CD4-positive, alpha-beta T cell treated with Interleukin-15 for 1 hour (primary cell): Measurements from ENCODE around the gene PRRG2.

Experiments used
- DNase-seq: peaks from one replicate; pipeline ENCODE4 v3.0.0-alpha.2; 2020

PRRG2 gene

GRCh38 chr19:49557641-49558325, 23.3 kb upstream of the PRRG2 start:
- DNase-seq, result no peak

- DNase-seq, result no peak
Measured at GRCh38 chr19:49558591-49558990, 22.5 kb upstream of the PRRG2 start.

- no peak for DNase-seq
Measured at GRCh38 chr19:49559443-49559842, 21.7 kb upstream of the PRRG2 start.

- DNase-seq, result no peak
Measured at GRCh38 chr19:49559928-49560327, 21.2 kb upstream of the PRRG2 start.

GRCh38 chr19:49560358-49560900, 20.7 kb upstream of the PRRG2 start:
- DNase-seq, result no peak

- peak; percentile 23 for DNase-seq
Measured at GRCh38 chr19:49564616-49565045, 16.5 kb upstream of the PRRG2 start.

GRCh38 chr19:49565261-49565660, 15.9 kb upstream of the PRRG2 start:
- DNase-seq, result no peak

GRCh38 chr19:49566302-49566701, 14.8 kb upstream of the PRRG2 start:
- DNase-seq, result no peak

GRCh38 chr19:49567861-49568441, 13.2 kb upstream of the PRRG2 start:
- peak; percentile 82 for DNase-seq

GRCh38 chr19:49570138-49570856, 10.8 kb upstream of the PRRG2 start:
- peak; percentile 77 for DNase-seq

GRCh38 chr19:49570997-49571676, 10.0 kb upstream of the PRRG2 start:
- DNase-seq, result peak; percentile 46

GRCh38 chr19:49573009-49573408, 8.1 kb upstream of the PRRG2 start:
- DNase-seq, result no peak

GRCh38 chr19:49573425-49573824, 7.7 kb upstream of the PRRG2 start:
- DNase-seq, result no peak

GRCh38 chr19:49574206-49574755, 6.8 kb upstream of the PRRG2 start:
- DNase-seq, result no peak

- no peak for DNase-seq
Measured at GRCh38 chr19:49579193-49579592, 1.9 kb upstream of the PRRG2 start.

- DNase-seq, result no peak
Measured at GRCh38 chr19:49579947-49580263, 1.2 kb upstream of the PRRG2 start.

GRCh38 chr19:49580264-49581006, 681 bp upstream of the PRRG2 start, which contains the start of gene NOSIP:
Gene NOSIP (minus strand): TSS chr19:49580556. CDS start chr19:49560691, 19,865 bp downstream.
- DNase-seq, result peak; percentile 96

GRCh38 chr19:49583239-49583638, 2.1 kb downstream of the PRRG2 start:
- DNase-seq, result no peak

GRCh38 chr19:49585023-49585422, 3.9 kb downstream of the PRRG2 start:
- DNase-seq, result no peak

GRCh38 chr19:49587227-49587626, 6.1 kb downstream of the PRRG2 start:
- DNase-seq, result no peak

- no peak for DNase-seq
Measured at GRCh38 chr19:49588365-49589122, 7.4 kb downstream of the PRRG2 start.
